Stimulated activated CD4-positive, alpha-beta T cell treated with anti-CD3 and anti-CD28 coated beads, TNF-alpha, amount 100 ng/mL, for 1 hour (primary cell): ENCODE results near the gene TENM4.
"Not testable (repeated sequence)": the region's sequence is repeated elsewhere in the genome, so short reads cannot be mapped to it uniquely, and the experiment has no call there.

Experiments used
- DNase-seq, 3 donors: peaks; one replicate each; pipeline ENCODE4 v3.0.0-alpha.2; 2020; ENCODE audit warnings: low read depth in 3 of 3, low spot score in 1 of 3

The TENM4 gene

DNA sequence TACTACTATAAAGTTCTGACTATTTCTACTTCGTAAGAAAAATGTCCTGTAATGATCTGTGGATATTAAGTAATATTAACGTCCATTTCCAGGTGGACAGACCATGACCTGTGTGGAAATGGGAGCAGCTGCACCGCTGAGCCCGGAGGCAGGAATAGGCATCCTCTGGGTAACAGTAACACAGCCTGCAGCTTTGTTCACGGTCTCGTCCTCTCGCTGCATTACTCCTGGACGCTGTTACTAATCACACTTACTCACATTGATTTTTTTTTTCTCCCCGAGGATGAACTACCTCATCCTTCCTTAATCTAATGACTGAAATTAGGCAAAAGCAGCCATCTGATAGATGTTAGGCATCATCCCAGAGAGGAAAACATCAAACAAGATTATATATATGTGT lies 520.5 kb downstream of the TENM4 start:
- DNase-seq = no peak

DNA sequence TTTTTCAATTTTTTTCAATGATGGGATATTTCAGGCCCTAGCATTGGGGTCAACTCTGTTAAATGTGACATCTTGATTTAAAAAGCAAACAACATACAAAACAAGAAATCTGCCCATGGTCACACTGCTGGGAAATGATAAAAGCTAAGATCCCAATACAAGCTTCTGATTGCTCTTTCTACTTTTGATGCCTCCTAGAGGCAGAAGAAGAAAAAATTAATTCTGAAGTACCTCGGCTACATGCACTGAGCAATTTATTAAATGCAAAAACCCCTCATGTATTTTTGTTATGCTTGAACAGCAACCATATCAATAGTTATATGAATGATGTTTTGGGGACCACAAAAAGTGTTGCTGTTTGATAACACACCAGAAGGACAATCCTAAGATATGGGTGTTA lies 524.1 kb downstream of the TENM4 start:
- no peak for DNase-seq

DNA sequence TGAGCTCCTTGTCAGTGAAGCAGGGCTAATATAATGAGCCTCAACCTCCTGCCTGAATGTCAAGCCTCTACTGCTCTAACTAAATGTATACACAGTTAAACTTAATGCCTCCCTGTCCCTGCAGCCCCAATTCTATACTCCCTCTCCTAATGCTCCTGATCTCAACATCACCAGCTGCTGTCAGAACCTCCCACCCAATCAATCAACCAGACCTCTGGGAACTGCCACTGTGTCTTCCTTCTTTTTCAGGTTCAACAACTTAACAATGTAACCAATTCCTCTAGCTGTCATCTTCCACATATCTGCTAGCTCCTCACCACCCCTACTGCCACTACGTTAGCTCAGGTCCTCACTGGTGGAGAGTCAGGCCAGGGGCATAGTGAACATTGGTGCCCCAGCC lies 526.3 kb downstream of the TENM4 start:
- no peak for DNase-seq

DNA sequence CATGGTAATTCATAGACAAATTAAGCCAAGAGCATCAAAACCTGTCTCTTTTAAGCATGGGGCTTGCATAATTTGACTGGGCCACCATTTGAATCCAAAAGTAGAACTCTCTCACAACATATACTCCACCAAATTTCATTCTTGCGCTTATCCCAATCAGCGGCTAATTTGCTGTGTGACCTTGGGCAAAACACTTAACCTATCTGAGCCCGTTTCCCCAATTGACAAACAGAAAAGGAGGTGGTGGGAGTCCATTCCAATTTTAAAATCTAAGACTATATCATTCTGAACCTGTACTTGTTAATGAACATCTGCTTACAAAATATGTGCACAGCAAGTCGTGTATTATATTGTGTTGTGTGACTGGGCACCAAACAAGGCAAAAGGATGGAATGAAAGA lies 528.1 kb downstream of the TENM4 start:
- DNase-seq = no peak

DNA sequence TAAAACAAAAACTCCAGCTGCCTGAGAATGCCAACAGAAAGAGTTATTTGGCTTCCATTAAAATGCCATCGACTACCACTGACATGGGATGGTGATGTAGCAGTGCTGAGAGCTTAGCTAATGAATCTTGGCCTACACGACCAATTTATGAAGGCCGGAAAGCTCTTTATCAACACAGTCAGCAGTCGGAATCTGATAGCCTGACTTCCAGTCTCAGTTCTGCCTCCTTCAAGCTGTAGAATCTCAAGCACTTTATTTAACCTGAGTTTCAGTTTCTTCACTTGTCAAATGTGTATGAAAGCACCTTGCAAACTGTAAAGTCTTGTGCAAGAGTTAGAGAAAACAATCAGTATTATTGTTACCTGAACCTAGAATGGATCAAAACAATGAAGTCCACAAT lies 530.5 kb downstream of the TENM4 start:
- no peak for DNase-seq

DNA sequence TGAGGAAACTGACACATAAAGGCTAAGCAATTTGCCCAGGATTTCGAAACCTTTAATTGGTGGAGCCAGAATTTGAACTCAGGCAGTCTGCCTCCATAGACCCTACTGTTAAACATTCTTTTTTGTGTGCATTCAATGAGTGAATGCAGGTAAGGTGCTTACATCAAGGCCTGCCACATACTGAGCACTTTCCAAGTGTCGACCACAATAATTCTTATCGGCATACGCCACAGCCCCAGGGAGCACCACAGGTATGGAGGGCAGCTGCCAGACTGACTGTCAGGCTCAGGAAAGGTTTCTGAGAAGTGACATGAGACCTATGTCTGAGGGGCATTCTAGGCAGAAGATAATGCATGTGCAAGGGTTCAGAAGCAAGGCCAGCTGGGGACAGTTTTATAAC lies 531.4 kb downstream of the TENM4 start:
- no peak for DNase-seq

DNA sequence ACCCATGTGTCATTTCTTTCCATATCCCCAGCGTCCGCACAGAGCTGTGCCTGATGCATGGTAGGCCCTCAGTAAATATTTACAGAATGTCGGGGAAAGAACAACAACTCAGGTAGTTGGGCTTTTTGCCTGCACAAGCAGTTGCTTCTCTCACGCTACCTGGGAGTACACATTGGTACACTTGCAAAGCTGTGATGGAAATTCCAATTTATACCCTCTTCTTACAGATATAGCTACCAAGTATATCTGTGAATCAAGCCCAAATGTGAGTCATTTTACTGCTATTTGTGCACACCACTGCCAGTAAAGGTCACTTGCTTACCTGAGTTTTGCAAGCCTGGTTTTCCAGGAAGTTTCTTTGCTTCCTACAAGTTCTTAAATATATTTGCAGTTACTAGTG lies 533.2 kb downstream of the TENM4 start:
- DNase-seq = no peak

DNA sequence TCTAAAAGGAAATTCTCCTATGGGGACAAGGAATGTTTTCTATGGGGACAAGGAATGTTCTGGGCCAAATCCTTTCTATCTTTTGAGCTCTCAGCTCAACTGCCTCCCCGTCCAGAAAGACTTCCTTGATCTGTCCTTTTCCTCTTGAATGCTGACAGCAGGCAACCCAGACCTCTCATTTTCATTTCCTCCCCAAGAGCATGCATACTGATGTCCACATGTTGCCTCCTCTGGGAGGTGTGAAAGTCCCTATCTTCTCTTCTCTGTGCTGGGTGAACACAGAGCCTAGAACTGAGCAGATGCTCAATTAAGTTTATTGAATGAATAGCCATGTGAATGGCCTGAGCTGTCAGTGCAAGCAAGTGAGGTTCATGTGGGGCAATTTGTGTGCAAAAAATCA lies 534.3 kb downstream of the TENM4 start:
- DNase-seq = no peak

DNA sequence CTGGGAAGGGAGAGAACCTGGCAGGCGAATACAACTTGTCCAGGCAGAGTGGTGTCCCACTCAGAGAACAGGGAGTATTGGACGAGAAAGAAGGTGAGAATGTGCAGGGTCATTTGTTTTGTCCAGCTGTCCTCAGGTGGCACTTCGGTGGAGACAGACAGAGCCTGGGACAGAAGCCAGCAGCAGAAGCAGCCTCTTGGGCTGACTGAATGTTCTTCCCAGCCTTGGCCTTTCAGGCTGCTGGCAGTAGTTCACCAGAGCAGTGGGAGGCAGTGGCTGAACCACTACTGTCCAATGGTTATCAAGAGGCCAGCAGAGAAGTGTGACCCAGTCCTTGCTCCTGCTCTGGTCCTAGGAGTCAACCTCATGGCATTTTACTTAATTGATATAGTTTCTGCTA lies 535.1 kb downstream of the TENM4 start:
- no peak for DNase-seq

DNA sequence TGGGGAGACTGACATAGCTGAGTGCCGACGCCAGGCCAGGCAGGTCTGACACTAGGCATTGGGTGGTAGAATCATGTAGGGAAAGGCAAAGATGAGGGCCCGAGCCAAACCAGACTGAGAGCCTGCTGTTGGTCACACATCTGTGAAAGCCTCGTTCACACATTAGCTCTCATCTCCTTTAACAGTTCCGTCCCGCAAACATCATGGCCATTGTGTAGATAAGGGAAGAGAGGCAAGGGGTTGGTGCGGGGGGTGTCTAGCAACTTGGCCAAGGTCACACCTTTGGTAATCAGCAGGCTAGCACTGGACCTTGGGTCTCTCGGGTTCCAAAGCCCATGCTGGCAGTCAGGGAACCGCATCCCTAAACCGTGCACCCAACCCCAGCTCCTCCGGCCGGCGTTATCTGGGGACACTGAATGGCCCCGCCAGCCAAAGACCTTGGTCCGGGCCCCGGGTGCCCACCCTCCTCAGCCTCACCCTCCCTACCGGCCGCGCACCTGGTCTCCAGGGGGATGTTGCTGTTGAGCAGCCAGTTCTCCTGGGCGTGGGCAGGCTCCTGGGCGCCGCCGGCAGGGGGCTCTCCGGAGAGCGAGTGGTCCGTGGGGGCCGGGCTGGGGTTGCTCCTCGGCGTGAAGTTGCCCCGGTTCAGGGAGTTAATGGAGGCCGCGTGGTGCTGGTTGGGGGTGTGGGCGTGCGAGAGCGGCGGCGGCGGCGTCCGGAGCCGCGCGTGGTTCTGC lies 537.9 kb downstream of the TENM4 start:
- DNase-seq = no peak

DNA sequence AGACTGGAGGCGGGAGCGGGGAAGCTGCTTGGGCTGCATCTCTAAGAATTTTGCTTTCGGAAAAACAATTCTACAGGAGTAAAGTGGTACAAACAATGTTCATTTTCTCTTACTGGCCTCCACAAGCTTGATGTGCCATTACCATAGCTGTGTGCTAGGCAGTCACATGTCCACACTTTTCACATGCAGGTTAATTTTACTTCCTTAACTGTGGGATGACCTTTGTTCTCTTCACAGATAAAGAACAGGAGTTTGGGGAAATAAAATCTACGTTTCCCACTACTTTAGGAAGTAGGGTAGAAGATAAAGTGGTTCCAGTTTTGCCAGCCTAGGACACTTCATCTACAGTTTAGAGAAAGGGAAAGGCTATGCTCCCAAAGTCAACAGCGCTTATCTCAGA lies 539.0 kb downstream of the TENM4 start:
- no peak for DNase-seq

DNA sequence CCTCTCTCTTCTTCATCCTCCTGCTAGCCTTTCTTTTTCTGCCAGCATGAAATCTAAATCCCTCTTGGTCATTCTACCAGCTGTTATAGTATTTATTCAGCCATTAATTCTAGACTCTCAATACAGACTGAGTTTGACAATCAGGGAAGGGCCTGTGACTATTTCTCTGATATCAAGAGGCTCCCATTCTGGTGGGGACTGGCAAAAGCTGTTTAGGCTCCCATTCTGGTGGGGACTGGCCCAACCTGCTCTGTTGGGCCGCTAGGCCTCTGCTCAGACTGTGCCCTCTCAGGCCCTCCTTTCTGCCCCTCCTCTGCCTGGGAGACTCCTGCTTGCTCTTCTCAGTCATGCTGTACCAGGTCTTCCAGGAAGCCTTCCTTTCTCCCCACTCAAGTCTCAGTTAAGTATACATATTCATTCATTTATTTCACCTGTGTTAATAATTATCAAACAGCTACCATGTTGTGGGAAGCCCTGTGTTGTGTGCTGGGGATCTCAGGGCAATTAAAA lies 542.5 kb downstream of the TENM4 start:
- no peak for DNase-seq

DNA sequence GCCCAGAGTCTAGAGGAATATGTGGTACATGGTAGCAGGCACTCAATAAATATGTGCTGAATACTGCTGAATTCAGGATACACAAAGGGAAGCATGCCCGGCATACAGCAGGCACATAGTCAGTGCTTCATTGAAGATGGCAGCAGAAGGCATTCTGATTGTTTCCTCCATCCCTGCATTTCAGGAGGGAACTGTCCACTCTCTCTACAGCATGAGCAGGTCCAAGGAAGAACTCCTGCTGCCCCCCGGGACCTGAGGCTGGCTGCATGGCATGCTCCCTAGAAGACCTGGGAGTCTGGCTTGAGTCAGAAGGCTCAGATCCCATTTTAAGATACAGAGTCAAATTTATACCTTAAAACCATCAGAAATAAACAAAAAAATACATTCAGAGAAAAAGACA lies 546.8 kb downstream of the TENM4 start:
- DNase-seq = no peak

DNA sequence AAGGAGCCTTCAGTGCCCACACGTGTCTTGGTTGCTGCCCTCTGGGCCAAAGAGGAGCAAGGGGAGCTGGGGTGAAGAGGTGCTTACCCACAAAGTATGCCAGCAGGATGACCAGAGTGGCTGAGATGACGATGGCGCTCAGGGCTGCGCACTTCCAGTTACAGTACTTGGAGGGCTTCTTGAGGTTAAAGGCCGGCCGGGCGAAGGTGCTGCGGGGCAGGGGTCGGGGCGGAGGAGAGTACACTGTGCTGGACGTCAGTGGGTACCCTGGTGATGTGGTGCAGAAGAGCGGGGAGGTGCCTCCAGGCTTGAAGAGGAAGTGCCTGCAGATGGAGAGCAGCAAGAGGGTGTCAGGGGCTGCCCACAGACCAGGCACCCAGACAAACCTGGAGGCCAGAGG lies 551.1 kb downstream of the TENM4 start:
- no peak for DNase-seq

DNA sequence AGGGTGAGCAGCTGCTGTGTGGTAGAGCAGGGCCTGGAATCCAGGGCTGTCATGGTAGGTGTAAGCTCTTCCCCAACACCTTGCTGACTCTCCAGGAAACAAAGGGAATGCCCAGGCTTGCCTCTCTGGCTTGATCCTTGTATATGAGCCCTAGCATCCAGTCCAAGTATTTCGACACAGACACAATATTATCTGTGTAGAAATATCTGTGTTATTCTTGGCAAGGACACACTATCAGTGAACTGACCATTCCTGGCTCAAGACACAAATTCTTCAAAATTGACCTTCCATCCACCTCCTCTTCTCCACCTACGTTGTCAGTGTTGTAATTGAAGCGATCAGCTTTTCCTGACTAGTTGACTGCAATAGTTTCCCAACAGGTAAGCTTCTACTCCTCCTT lies 554.2 kb downstream of the TENM4 start:
- no peak for DNase-seq

DNA sequence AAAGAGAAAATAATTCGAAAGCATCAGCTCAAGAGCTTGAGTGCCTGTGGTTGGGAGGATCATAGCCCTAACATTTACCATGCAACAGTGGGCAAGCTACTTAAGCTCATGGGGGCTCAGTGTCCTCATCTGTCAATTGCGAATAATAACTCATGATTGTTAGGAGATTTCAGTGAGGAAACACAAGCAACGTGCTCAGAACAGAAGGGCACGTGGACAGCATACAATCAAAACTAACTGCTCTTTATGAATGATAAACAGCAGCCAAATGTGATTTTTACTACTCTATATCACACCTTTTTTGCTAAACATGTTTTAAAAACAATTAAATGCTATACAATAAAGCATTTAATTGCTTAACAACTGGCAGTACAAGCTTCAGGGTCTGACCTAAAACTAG lies 556.1 kb downstream of the TENM4 start:
- no peak for DNase-seq

DNA sequence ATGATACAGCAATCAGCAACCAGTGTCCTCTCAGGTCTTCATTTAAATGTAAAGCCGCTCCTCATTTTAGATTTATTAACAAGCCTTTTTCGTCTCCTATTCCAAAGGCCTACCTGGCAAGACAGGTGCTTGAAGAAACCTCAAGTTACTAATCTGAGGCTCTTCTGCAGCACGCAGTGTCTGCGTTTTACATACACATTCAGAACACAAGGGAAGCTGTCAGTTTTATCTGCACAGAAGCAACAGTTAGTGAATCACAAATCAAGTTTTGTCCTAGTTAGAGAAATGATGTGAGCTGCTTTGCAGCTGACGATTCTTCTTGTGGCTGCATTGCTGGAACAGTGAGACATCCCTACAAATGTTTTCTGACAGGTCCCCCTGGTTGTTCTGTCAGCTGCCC lies 557.3 kb downstream of the TENM4 start:
- no peak for DNase-seq

DNA sequence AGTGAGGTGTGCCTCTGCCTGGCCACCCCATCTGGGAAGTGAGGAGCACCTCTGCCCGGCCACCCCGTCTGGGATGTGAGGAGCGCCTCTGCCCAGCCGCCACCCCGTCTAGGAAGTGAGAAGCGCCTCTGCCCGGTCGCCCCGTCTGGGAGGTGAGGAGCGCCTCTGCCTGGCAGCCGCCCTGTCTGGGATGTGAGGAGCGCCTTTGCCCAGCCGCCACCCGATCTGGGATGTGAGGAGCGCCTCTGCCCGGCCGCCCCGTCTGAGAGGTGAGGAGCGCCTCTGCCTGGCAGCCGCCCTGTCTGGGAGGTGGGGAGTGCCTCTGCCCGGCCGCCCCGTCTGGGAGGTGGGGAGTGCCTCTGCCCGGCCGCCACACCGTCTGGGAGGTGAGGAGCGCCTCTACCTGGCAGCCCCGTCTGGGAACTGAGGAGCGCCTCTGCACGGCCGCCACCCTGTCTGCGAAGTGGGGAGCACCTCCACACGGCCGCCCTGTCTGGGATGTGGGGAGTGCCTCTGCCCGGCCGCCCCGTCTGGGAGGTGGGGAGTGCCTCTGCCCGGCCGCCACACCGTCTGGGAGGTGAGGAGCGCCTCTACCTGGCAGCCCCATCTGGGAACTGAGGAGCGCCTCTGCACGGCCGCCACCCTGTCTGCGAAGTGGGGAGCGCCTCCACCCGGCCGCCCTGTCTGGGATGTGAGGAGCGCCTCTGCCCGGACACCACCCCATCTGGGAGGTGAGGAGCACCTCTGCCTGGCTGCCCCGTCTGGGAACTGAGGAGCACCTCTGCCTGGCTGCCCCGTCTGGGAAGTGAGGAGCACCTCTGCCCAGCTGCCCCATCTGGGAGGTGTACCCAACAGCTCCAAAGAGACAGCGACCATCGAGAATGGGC lies 561.5 kb downstream of the TENM4 start:
- not testable (repeated sequence) for DNase-seq

DNA sequence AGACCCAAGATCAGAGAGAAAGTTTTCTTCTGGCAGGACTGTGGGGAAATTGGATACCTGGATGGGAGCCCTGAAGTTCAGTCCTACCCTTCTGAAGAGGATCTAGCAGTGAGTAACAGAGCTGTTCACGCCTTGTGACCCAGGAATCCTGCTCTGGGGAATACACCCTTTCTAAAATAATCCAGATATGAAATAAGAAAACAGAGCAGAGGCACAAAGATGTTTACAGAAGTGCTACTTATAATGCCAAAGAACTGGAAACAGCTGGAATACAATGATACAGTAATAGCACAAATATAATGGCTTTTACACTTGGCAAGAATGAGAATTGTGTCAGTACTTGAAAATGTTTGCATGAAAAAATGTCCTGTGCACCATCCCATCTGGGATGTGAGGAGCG lies 562.2 kb downstream of the TENM4 start:
- no peak for DNase-seq

DNA sequence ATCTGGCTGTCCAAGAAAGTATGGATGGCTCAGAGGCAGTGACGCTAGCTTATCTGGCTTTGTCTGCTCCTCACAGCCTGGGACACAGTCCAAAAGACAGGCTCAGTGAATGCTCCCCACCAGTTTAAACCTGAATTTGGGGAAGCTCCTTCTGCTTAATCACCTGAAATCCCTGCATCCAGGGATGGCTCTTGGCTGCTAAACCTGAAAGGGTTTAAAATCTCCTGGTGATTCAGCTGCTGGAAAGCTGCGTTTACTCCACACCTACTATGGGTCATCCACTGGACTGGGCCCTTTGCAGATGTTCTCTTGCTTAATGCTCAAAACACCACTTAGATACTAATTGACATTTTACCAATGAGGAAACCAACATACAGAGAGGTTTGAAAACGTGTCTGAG lies 564.2 kb downstream of the TENM4 start:
- no peak for DNase-seq

DNA sequence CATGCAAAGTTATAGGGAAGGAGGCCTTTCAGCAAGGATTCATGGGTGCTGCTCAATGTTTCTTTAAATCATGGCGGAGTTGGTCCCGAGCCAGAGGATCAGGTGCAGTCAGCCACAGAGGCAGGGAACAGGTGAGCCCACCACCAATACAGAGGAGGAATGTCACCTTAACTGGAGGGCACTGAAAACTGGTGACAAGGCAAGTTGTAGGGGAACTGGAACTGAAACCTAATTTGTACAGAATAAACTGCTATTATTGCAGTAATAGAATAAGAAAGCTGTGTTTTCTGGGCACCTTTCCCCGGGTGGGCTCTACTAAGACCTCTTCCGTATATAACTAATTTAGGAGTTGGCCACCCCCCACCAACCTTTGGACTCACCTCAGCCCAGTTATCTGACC lies 570.2 kb downstream of the TENM4 start:
- no peak for DNase-seq

DNA sequence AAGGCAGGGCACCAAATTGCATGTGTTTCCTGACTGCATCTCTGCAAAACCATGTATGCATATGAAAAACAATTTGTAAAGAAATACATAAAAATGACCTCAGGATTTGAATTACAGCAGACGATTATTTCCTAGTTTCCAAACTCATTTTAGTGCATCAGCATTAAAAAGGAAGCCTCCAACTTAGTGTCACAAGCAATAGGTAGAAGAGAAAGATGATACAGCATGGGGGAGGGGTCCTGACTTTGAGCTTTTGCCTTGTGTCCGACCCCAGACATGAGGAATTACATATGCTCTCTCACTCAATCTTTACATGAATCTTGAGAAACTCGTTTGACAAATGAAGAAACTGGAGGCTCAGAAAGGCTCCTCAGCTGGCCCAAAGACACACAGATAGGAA lies 571.5 kb downstream of the TENM4 start:
- no peak for DNase-seq

DNA sequence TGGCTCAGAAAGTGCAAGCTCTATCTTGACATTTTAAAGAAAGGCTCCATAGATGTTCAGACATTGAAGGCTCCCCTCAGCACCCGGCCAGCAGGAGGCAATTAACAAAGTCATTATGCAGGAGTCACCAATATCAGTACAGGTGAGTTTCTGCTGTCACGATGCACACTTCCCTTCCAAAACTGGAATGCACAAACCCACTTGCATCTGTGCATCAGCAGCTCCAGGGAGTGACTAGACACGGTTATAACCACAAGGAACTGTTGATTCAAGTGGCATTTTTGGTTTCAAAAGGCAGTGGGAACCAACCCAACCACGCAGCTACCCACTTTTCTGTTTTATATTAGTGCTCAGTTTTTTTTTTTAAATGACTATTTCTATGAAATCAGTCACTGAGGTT lies 572.3 kb downstream of the TENM4 start:
- no peak for DNase-seq
